Naive thymus-derived CD4-positive, alpha-beta T cell (primary cell): ENCODE measurements around the gene EIF1. TPM values are rescaled to one million over a fixed set of nuclear protein-coding genes. Genes with fewer than 3 reads are reported as not detected.

Experiments
- ATAC-seq: fragments of 150-1000 bp; cut with Tn5 transposase; 2 replicates; pipeline ENCODE4 v1.10.0; 2021; ENCODE audit warnings: mild to moderate bottlenecking, moderate library complexity
- CTCF ChIA-PET: fragments of 350-600 bp; sonication (Branson Sonifier 250); formaldehyde crosslinking; loops from one replicate; lab custom pipeline; 2021; ENCODE audit warnings: antibody characterized with exemption; lab: Charles Lee
- POLR2A ChIA-PET: fragments of 350-600 bp; sonication (Branson Sonifier 250); formaldehyde crosslinking; loops from one replicate; lab custom pipeline; 2021; ENCODE audit warnings: antibody characterized with exemption, inconsistent platforms; lab: Charles Lee
- DNase-seq, 9 donors: peaks; one replicate each; pipeline versions ENCODE4 v3.0.0 to v3.0.0-alpha.2; 2020 to 2022; ENCODE audit warnings: mixed read lengths in 1 of 9
- H3K27ac ChIP-seq: one replicate; pipeline ENCODE4 v1.7.0; 2013; ENCODE audit warnings: mild to moderate bottlenecking, low read depth, low read length, moderate library complexity
- H3K27me3 ChIP-seq, 2 donors: one replicate each; pipeline ENCODE4 v1.7.0; 2013; ENCODE audit warnings: low read length in 2 of 2, mild to moderate bottlenecking in 2 of 2, moderate library complexity in 2 of 2; ENCODE audit not compliant: control insufficient read depth in 2 of 2, insufficient read depth in 2 of 2
- H3K36me3 ChIP-seq, 3 experiments: 1 replicate in 2 of 3; 2 replicates in 1 of 3; pipeline ENCODE4 v1.7.0; 2013; ENCODE audit warnings: low read length in 3 of 3, mild to moderate bottlenecking in 3 of 3, moderate library complexity in 1 of 3; ENCODE audit not compliant: insufficient read depth in 3 of 3, control insufficient read depth in 2 of 3
- H3K4me1 ChIP-seq, 2 donors: one replicate each; pipeline ENCODE4 v1.7.0; 2013; ENCODE audit warnings: low read length in 2 of 2, mild to moderate bottlenecking in 2 of 2, moderate library complexity in 1 of 2; ENCODE audit not compliant: control insufficient read depth in 2 of 2, insufficient read depth in 2 of 2
- H3K4me3 ChIP-seq: 2 replicates; pipeline ENCODE4 v1.7.0; 2013; ENCODE audit warnings: mild to moderate bottlenecking, low read length
- H3K9me3 ChIP-seq, 3 experiments: 1 replicate in 2 of 3; 2 replicates in 1 of 3; pipeline ENCODE4 v1.7.0; 2013; ENCODE audit warnings: low read length in 3 of 3; ENCODE audit not compliant: control insufficient read depth in 2 of 3
- H3K27ac Mint-ChIP-seq, 9 donors: one replicate each; pipeline ENCODE4 v1.8.0; 2020 to 2022; ENCODE audit warnings: mixed read lengths in 9 of 9, mild to moderate bottlenecking in 8 of 9, moderate library complexity in 5 of 9, inconsistent platforms in 2 of 9
- H3K27me3 Mint-ChIP-seq, 5 donors: one replicate each; pipeline ENCODE4 v1.8.0; 2021 to 2022; ENCODE audit warnings: mixed read lengths in 5 of 5, mild to moderate bottlenecking in 1 of 5
- H3K36me3 Mint-ChIP-seq, 5 donors: one replicate each; pipeline ENCODE4 v1.8.0; 2020 to 2022; ENCODE audit warnings: mixed read lengths in 5 of 5, mild to moderate bottlenecking in 3 of 5, inconsistent platforms in 1 of 5
- H3K4me1 Mint-ChIP-seq, 7 donors: one replicate each; pipeline ENCODE4 v1.8.0; 2020 to 2022; ENCODE audit warnings: mixed read lengths in 7 of 7, mild to moderate bottlenecking in 3 of 7, inconsistent platforms in 1 of 7
- H3K4me3 Mint-ChIP-seq, 10 donors: one replicate each; pipeline ENCODE4 v1.8.0; 2020 to 2022; ENCODE audit warnings: mild to moderate bottlenecking in 10 of 10, mixed read lengths in 10 of 10, moderate library complexity in 6 of 10, inconsistent platforms in 2 of 10
- H3K9me3 Mint-ChIP-seq, 11 donors: one replicate each; pipeline ENCODE4 v1.8.0; 2020 to 2022; ENCODE audit warnings: mixed read lengths in 11 of 11, mild to moderate bottlenecking in 4 of 11, inconsistent platforms in 1 of 11, moderate library complexity in 1 of 11
- intact Hi-C, 2 donors: fragments of 100-400 bp; cut with micrococcal nuclease; formaldehyde crosslinking; loops; one replicate each; pipeline ENCODE4 v1.15.1; 2023
- polyA plus RNA-seq, 2 donors: library from polyadenylated mRNA; unstranded; fragments of 300-500 nt; fragmentation: Illumina TruSeq; gene quantifications; one replicate each; pipeline ENCODE4 v1.2.3, GENCODE V29; 2021
- total RNA-seq, 6 experiments: library from RNA in 5 of 6; stranded (reverse) in 5 of 6; gene quantifications; 1 replicate in 5 of 6; 2 replicates in 1 of 6; pipeline ENCODE4 v1.2.3 and lab custom pipeline; 2021 to 2026

Gene EIF1
- total and polyA plus RNA-seq, 7 experiments from 2014 or later = 710 to 2,222 (median 934) TPM

DNA sequence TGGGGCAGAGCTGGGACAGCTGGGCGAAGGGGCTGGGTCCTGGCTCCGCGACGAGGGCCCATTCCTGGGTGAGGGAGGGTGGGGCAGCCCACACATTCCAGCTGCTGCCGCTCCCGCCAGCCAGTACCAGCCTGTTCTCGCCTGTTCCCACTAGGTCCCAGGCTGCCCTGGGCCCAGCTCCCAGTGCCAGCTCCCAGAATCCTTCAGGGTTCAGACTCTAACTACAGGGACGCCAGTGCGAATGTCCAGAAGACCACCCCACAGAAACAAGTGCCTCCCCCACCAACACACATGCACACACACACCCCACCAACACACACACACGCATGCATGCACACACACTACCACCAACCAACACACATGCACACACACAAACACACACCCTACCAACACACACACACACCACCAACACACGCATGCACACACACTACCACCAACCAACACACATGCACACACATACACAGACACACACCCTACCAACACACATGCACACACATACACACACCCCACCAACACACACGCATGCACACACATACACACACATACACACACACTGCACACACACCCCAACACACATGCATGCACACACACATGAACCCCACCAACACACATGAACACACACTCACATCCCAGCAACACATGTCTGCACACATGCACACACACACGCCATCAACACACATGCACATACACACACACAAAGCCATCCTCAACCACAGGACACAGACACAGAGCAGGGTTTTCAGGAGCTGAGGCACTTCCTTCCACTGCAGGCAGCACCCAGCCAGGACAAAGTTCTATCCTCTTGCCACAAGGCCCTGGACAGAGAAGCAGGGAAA, 36.8 kb upstream of the EIF1 start:
- peak overlapping the region in 3 of 9 donors; percentile 1 to 87 (median 9) for H3K27ac Mint-ChIP-seq
- intact Hi-C loops = no loop called here
- H3K27me3 Mint-ChIP-seq = no peaks in the 10 kb centered on the region
- peaks cover 6 to 14% (median 8%) of the 10 kb centered on the region in 7 donors for H3K4me1 Mint-ChIP-seq
- ChIA-PET POLR2A (interaction anchor here (0.6 kb wide), 1 partner anchor 19 kb away, joined by 3 read pairs; no protein-coding TSS in a partner anchor), CTCF (interaction anchor here (2.0 to 8.3 kb wide), 2 partner anchors 12 to 102 kb away, joined by 6 to 125 read pairs; no protein-coding TSS in a partner anchor)
- H3K9me3 ChIP-seq = no peaks in the 10 kb centered on the region
- no peak overlapping the region for H3K4me3 ChIP-seq
- peaks cover 8 to 12% of the 10 kb centered on the region in 2 donors for H3K4me1 ChIP-seq
- DNase-seq = no peak
- no peak for ATAC-seq
- no peaks in the 10 kb centered on the region for H3K36me3 Mint-ChIP-seq
- H3K9me3 Mint-ChIP-seq = peaks cover 0 to 2% (median 0%) of the 10 kb centered on the region in 11 donors
- H3K27ac ChIP-seq = no peak overlapping the region
- H3K36me3 ChIP-seq = no peaks in the 10 kb centered on the region
- H3K27me3 ChIP-seq = no peaks in the 10 kb centered on the region
- H3K4me3 Mint-ChIP-seq = peak overlapping the region in 1 of 10 donors; percentile 3

DNA sequence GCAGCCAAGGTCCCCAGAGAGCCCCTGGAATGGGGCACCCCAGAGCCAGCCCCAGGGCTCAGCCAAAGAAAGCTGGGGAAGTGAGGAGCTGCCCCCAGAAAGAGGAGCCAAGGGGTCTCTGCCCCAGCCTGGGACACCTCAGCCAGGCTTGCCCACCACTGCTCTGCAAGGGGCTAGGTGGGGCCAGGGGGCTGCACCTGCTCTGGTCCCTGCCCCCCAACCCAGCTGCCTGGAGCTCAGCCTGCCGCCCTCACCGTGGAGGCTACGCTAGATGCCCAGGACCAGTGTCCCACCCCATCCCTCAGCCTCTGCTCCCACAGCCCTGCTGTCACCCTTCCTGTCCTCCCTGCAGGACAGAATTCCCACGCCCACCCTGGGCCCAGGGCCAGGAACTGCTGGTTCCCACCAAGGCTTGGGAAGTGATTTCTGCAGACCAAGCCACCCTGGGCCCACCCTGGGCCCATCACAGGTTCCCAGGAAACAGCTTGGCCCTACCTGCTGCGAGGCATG, 36.2 kb upstream of the EIF1 start:
- peaks cover 0 to 2% (median 0%) of the 10 kb centered on the region in 11 donors for H3K9me3 Mint-ChIP-seq
- CTCF ChIA-PET = interaction anchor here (2.0 to 8.3 kb wide), 2 partner anchors 12 to 103 kb away, joined by 6 to 125 read pairs; no protein-coding TSS in a partner anchor

DNA sequence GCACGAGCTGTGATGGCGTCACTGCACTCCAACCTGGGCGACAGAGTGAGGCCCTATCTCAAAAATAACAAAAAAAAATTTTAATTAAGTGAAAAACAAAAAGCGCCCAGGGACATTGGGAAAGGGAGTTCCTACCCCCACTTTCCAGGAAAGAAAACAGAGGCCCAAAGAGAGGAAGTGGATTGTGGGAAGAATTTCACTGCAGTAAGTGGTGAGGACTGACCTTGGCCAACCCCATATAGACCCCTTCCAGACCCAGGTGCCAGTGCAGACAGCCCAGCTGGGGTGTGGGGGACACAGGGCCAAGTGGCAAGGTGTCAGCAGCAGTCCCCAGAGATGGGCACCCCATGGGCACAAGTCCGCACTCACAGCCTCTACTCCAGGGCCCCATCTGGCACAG, 35.3 kb upstream of the EIF1 start:
- DNase-seq (no peak), ATAC-seq (no peak)
- Mint-ChIP-seq H3K9me3 (peaks cover 0 to 2% (median 0%) of the 10 kb centered on the region in 11 donors), H3K27ac (no peak overlapping the region), H3K27me3 (no peaks in the 10 kb centered on the region), H3K36me3 (no peaks in the 10 kb centered on the region), H3K4me3 (no peak overlapping the region), H3K4me1 (peaks cover 2 to 5% (median 5%) of the 10 kb centered on the region in 7 donors)
- CTCF ChIA-PET = interaction anchor here (1.2 to 8.3 kb wide), 3 partner anchors 10 to 104 kb away, joined by 6 to 125 read pairs (median 7); no protein-coding TSS in a partner anchor
- H3K4me1 ChIP-seq = peaks cover 2% of the 10 kb centered on the region in 2 donors
- no peak overlapping the region for H3K4me3 ChIP-seq
- POLR2A ChIA-PET = no interaction called here
- intact Hi-C loops = no loop called here
- H3K27ac ChIP-seq = no peak overlapping the region
- H3K9me3 ChIP-seq = no peaks in the 10 kb centered on the region
- H3K36me3 ChIP-seq = no peaks in the 10 kb centered on the region
- H3K27me3 ChIP-seq = no peaks in the 10 kb centered on the region

More for the DNA sequence above, 36.2 kb upstream of the EIF1 start:
- Mint-ChIP-seq H3K36me3 (no peaks in the 10 kb centered on the region), H3K27ac (no peak overlapping the region), H3K27me3 (no peaks in the 10 kb centered on the region), H3K4me3 (no peak overlapping the region), H3K4me1 (peaks cover 6 to 14% (median 8%) of the 10 kb centered on the region in 7 donors)
- no peaks in the 10 kb centered on the region for H3K27me3 ChIP-seq
- POLR2A ChIA-PET = no interaction called here
- no peaks in the 10 kb centered on the region for H3K36me3 ChIP-seq
- H3K4me3 ChIP-seq = no peak overlapping the region
- DNase-seq (no peak), ATAC-seq (no peak)
- no peak overlapping the region for H3K27ac ChIP-seq
- intact Hi-C loops = no loop called here
- peaks cover 8 to 11% of the 10 kb centered on the region in 2 donors for H3K4me1 ChIP-seq
- H3K9me3 ChIP-seq = no peaks in the 10 kb centered on the region

DNA sequence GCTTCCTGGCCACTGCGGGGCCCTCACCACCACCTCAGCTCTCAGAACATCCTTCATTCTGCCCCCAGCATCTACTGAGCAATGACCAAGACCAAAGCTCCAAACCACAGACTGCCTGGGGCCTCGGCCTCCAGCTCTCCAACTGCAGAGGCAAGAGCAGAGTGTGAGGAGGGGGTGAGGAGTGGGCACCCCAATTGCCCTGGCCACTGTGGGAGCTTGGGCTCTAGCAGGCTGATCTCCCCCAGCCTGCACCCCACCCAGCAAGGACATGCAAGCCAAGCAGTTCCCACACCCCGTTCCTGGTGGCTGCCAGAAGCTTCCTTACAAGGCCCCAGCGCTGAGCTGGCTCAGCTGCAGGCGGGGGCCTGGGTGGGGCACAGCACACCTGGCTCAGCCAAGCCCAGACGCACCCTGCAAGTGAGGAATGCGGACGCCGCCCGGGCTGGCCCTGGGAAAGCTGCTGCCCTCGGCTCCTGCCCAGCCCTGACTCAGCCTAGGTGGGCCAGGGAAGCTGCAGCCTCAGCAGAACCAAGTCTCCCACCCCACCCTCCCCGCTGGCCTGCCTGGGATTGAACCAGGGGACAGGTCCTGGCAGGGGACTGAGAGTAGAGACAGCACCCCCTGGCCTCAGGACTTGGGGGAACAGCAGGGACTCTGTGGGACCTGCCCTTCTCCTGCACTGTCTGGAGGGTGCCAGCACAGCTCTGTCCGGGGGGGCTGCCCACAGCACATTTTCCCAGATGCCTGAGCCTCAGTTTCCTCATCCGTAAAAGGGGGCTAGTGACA, 34.6 kb upstream of the EIF1 start:
- Histone ChIP-seq H3K4me3 (no peak overlapping the region), H3K36me3 (no peaks in the 10 kb centered on the region), H3K27me3 (no peaks in the 10 kb centered on the region), H3K4me1 (no peaks in the 10 kb centered on the region), H3K27ac (no peak overlapping the region), H3K9me3 (no peaks in the 10 kb centered on the region)
- ChIA-PET POLR2A (interaction anchor here (0.5 kb wide), 1 partner anchor 333 kb away, joined by 5 read pairs; no protein-coding TSS in a partner anchor), CTCF (interaction anchor here (1.2 to 2.0 kb wide), 2 partner anchors 9 to 105 kb away, joined by 6 to 7 read pairs; no protein-coding TSS in a partner anchor)
- DNase-seq (no peak), ATAC-seq (no peak)
- Mint-ChIP-seq H3K4me1 (no peaks in the 10 kb centered on the region), H3K9me3 (no peaks in the 10 kb centered on the region), H3K4me3 (no peak overlapping the region), H3K36me3 (no peaks in the 10 kb centered on the region), H3K27ac (no peak overlapping the region), H3K27me3 (no peaks in the 10 kb centered on the region)
- intact Hi-C loops = no loop called here

DNA sequence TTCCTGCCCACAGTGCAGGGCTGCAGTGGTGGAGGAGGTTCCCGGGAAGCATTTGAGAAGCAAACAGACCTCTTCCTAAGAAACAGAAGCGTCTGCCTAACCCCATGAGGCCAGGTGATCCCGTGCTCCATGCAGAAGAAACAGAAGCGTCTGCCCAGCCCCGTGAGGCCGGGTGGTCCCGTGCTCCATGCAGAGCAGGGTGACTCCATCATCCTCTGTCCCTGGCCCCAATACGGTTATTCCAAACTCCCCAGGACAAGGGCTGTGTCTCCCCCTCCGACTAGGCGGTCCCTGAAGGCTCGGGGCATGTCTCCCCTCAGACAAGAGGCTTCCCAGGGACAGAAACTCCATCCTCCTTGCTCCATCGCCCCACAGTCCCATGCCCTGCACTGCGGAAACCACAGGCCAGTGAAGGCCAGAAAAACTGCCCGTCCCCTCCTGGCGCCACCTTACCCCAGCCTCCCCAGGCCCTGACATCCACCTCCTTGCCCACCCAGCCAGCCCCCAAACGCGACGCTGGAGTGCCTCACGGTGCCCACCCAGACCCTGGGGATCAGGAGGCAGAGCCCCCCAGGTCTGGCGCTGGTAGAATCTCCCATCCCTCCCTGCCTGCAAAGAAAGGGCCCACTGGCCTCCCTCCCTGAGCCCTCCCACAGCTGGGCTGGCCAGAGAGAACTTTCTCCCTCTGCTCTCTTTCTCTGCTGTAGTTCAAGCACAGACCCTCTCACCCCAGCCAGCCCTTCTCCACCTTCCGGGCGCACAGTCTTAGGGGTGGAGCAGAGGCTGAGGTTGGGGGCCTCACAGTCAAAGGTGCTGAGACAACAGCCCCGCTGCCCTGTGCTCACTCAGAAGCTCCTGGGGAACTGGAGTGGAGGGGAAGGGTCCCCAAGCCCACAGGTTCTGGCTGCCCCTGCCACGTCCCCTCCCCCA, 33.7 kb upstream of the EIF1 start:
- no peaks in the 10 kb centered on the region for H3K4me1 Mint-ChIP-seq
- H3K4me3 Mint-ChIP-seq = no peak overlapping the region
- POLR2A ChIA-PET = no interaction called here
- no peak overlapping the region for H3K27ac Mint-ChIP-seq
- CTCF ChIA-PET = interaction anchor here (1.2 kb wide), 1 partner anchor 8 kb away, joined by 7 read pairs; no protein-coding TSS in a partner anchor
- H3K36me3 ChIP-seq = no peaks in the 10 kb centered on the region
- H3K4me3 ChIP-seq = no peak overlapping the region
- H3K4me1 ChIP-seq = no peaks in the 10 kb centered on the region
- no peak overlapping the region for H3K27ac ChIP-seq
- intact Hi-C loops = no loop called here
- DNase-seq = no peak
- ATAC-seq = no peak
- H3K27me3 Mint-ChIP-seq = no peaks in the 10 kb centered on the region
- H3K36me3 Mint-ChIP-seq = no peaks in the 10 kb centered on the region
- H3K9me3 ChIP-seq = no peaks in the 10 kb centered on the region
- H3K9me3 Mint-ChIP-seq = no peaks in the 10 kb centered on the region
- no peaks in the 10 kb centered on the region for H3K27me3 ChIP-seq
